Smooth muscle cell (in vitro differentiated cells): Measurements from ENCODE around the gene LMX1B. TPM values are rescaled to one million over a fixed set of nuclear protein-coding genes. Genes with fewer than 3 reads are reported as not detected.

Source experiments
- DNase-seq: peaks from one replicate; lab custom pipeline; 2025; ENCODE audit not compliant: unreplicated experiment; lab: John Stamatoyannopoulos, UW
- H2AFZ ChIP-seq: fragments of 200-600 bp; sonication (generic); 2 replicates; pipeline ENCODE4 v1.6.0; 2016; ENCODE audit warnings: antibody characterized with exemption, low read depth, mild to moderate bottlenecking
- H3F3A ChIP-seq: fragments of 200-600 bp; sonication (generic); 2 replicates; pipeline ENCODE4 v1.6.0; 2017; ENCODE audit warnings: antibody characterized with exemption, low read depth
- H3K27ac ChIP-seq: fragments of 200-600 bp; sonication (generic); 2 replicates; pipeline ENCODE4 v1.5.1; 2016; ENCODE audit warnings: low read depth, mild to moderate bottlenecking
- H3K27me3 ChIP-seq: fragments of 200-600 bp; sonication (generic); 2 replicates; pipeline ENCODE4 v1.6.1; 2016; ENCODE audit warnings: low read depth, mild to moderate bottlenecking
- H3K36me3 ChIP-seq: fragments of 200-600 bp; sonication (generic); 2 replicates; pipeline ENCODE4 v1.5.1; 2016; ENCODE audit warnings: low read depth
- H3K4me1 ChIP-seq: fragments of 200-600 bp; sonication (generic); 2 replicates; pipeline ENCODE4 v1.5.1; 2016; ENCODE audit warnings: low read depth
- H3K4me2 ChIP-seq: fragments of 200-600 bp; sonication (generic); 2 replicates; pipeline ENCODE4 v1.6.0; 2016; ENCODE audit warnings: mild to moderate bottlenecking
- H3K4me3 ChIP-seq: fragments of 200-600 bp; sonication (generic); 2 replicates; pipeline ENCODE4 v1.5.1; 2016; ENCODE audit warnings: mild to moderate bottlenecking
- H3K79me2 ChIP-seq: fragments of 200-600 bp; sonication (generic); 2 replicates; pipeline ENCODE4 v1.6.0; 2016; ENCODE audit warnings: low read depth, mild to moderate bottlenecking
- H3K9ac ChIP-seq: fragments of 200-600 bp; sonication (generic); 2 replicates; pipeline ENCODE4 v1.6.0; 2016; ENCODE audit warnings: low read depth
- H3K9me3 ChIP-seq: fragments of 200-600 bp; sonication (generic); replicated peaks from 2 replicates; pipeline ENCODE4 v1.5.1; 2016; ENCODE audit warnings: low read depth
- H4K20me1 ChIP-seq: fragments of 200-600 bp; sonication (generic); 2 replicates; pipeline ENCODE4 v1.6.0; 2016; ENCODE audit warnings: low read depth
- CTCF ChIP-seq: fragments of 200-600 bp; sonication (generic); IDR thresholded peaks from 2 replicates; pipeline ENCODE4 v1.5.1; 2017; ENCODE audit warnings: borderline replicate concordance, mild to moderate bottlenecking, antibody characterized with exemption; ENCODE audit not compliant: insufficient read depth, poor library complexity, severe bottlenecking
- WGBS: methylation state at CpG from one replicate; pipeline ENCODE4 v1.1.7; 2016; ENCODE audit warnings: low lambda C conversion rate; 5-methylcytosine and 5-hydroxymethylcytosine counted together
- polyA plus RNA-seq: library from polyadenylated mRNA; unstranded; fragments of >200 nt; fragmentation: Nextera tagmentation; extraction: Ambion mirVana; gene quantifications from 2 replicates; pipeline ENCODE4 v1.2.1, GENCODE V29; 2016
- total RNA-seq: library from RNA; depleted of rRNA; stranded (reverse); fragments of >200 nt; gene quantifications from 2 replicates; pipeline ENCODE4 v1.2.3, GENCODE V29; 2014

Gene LMX1B
- total and polyA plus RNA-seq, 2 experiments from 2014 or later, result not detected

GRCh38 chr9:126673689-126674364 is 60.1 kb downstream of the LMX1B start:
- 29% methylated on average over 13 of the region's 13 CpGs for WGBS

GRCh38 chr9:126674365-126675146 is 60.8 kb downstream of the LMX1B start:
- H3K4me2 ChIP-seq, result no peak overlapping the region
- no peaks in the 10 kb centered on the region for H3K36me3 ChIP-seq
- H3K9ac ChIP-seq, result no peak overlapping the region
- H3K4me1 ChIP-seq, result peaks cover 31% of the 10 kb centered on the region
- WGBS, result 15% methylated on average over 11 of the region's 11 CpGs
- no peak for DNase-seq
- H3K79me2 ChIP-seq, result no peaks in the 10 kb centered on the region
- H2AFZ ChIP-seq, result no peak overlapping the region
- H3K27me3 ChIP-seq, result peaks cover 82% of the 10 kb centered on the region
- H3K9me3 ChIP-seq, result no peaks in the 10 kb centered on the region
- H3K27ac ChIP-seq, result no peak overlapping the region
- no peaks in the 10 kb centered on the region for H4K20me1 ChIP-seq
- TF ChIP-seq CTCF, result no peak
- no peaks in the 10 kb centered on the region for H3F3A ChIP-seq
- H3K4me3 ChIP-seq, result no peak overlapping the region

More at GRCh38 chr9:126673689-126674364, 60.1 kb downstream of the LMX1B start:
- no peak overlapping the region for H3K27ac ChIP-seq
- H3K9me3 ChIP-seq, result no peaks in the 10 kb centered on the region
- DNase-seq, result no peak
- no peak overlapping the region for H3K4me3 ChIP-seq
- TF ChIP-seq CTCF, result no peak
- no peaks in the 10 kb centered on the region for H4K20me1 ChIP-seq
- H3K4me1 ChIP-seq, result peaks cover 31% of the 10 kb centered on the region
- H3K27me3 ChIP-seq, result peaks cover 76% of the 10 kb centered on the region
- H2AFZ ChIP-seq, result no peak overlapping the region
- no peak overlapping the region for H3K9ac ChIP-seq
- H3K36me3 ChIP-seq, result no peaks in the 10 kb centered on the region
- no peak overlapping the region for H3K4me2 ChIP-seq
- no peaks in the 10 kb centered on the region for H3K79me2 ChIP-seq
- no peaks in the 10 kb centered on the region for H3F3A ChIP-seq

- Histone ChIP-seq H3K4me3 (no peak overlapping the region), H3K4me2 (no peak overlapping the region), H3K4me1 (peaks cover 31% of the 10 kb centered on the region), H4K20me1 (no peaks in the 10 kb centered on the region), H3K36me3 (no peaks in the 10 kb centered on the region), H3K79me2 (no peaks in the 10 kb centered on the region), H3K9ac (no peak overlapping the region), H3K27me3 (peaks cover 87% of the 10 kb centered on the region), H3F3A (no peaks in the 10 kb centered on the region), H3K9me3 (no peaks in the 10 kb centered on the region), H2AFZ (no peak overlapping the region), H3K27ac (no peak overlapping the region)
- WGBS, result 20% methylated on average over 8 of the region's 8 CpGs
- TF ChIP-seq CTCF, result no peak
- DNase-seq, result no peak
Measured at GRCh38 chr9:126675147-126675467, 61.4 kb downstream of the LMX1B start.
